A673 (cell line): ENCODE data around the gene RMDN3. TPM values are rescaled to one million over a fixed set of nuclear protein-coding genes. Genes with fewer than 3 reads are reported as not detected.

Experiments used
- BruUV-seq: library from RNA; stranded (reverse); fragments of 400-500 nt; replicated peaks from 2 replicates; lab custom pipeline; 2021; lab: Mats Ljungman, UMichigan
- CTCF ChIA-PET: fragments of 300-600 bp; sonication (Branson Sonifier 250); formaldehyde crosslinking; loops from one replicate; lab custom pipeline; 2022; ENCODE audit warnings: antibody characterized with exemption; lab: Charles Lee
- POLR2A ChIA-PET: fragments of 300-600 bp; sonication (Branson Sonifier 250); formaldehyde crosslinking; loops from one replicate; lab custom pipeline; 2022; ENCODE audit warnings: antibody characterized with exemption; ENCODE audit not compliant: low non-redundant PET; lab: Charles Lee
- DNase-seq: peaks from one replicate; pipeline ENCODE4 v3.0.0-alpha.2; 2015; ENCODE audit warnings: low spot score
- H3K27ac ChIP-seq: fragments of 200-600 bp; sonication (generic); 2 replicates; pipeline ENCODE4 v1.5.1; 2016; ENCODE audit warnings: mixed run types, low read depth, mild to moderate bottlenecking, mixed read lengths, antibody characterized with exemption, low read length; ENCODE audit not compliant: poor library complexity, severe bottlenecking
- H3K27me3 ChIP-seq: fragments of 200-600 bp; sonication (generic); replicated peaks from 2 replicates; pipeline ENCODE4 v1.6.1; 2017; ENCODE audit warnings: mixed run types, low read depth, mild to moderate bottlenecking, mixed read lengths, antibody characterized with exemption, low read length; ENCODE audit not compliant: insufficient read depth, poor library complexity
- H3K36me3 ChIP-seq: fragments of 200-600 bp; sonication (generic); 2 replicates; pipeline ENCODE4 v1.6.1; 2016; ENCODE audit warnings: mixed run types, mild to moderate bottlenecking, mixed read lengths, antibody characterized with exemption, low read length; ENCODE audit not compliant: insufficient read depth, poor library complexity, severe bottlenecking
- H3K4me1 ChIP-seq: fragments of 200-600 bp; sonication (generic); 2 replicates; pipeline ENCODE4 v1.6.1; 2017; ENCODE audit warnings: mixed run types, mild to moderate bottlenecking, mixed read lengths, antibody characterized with exemption, low read length; ENCODE audit not compliant: insufficient read depth, poor library complexity, severe bottlenecking
- H3K4me3 ChIP-seq: fragments of 200-600 bp; sonication (generic); 2 replicates; pipeline ENCODE4 v1.5.1; 2016; ENCODE audit warnings: low read depth, mixed run types, mild to moderate bottlenecking, mixed read lengths, low read length; ENCODE audit not compliant: poor library complexity, severe bottlenecking
- H3K9me3 ChIP-seq: fragments of 200-600 bp; sonication (generic); 2 replicates; pipeline ENCODE4 v1.6.1; 2016; ENCODE audit warnings: mixed run types, low read depth, mild to moderate bottlenecking, mixed read lengths, antibody characterized with exemption, low read length; ENCODE audit not compliant: poor library complexity, severe bottlenecking
- CTCF ChIP-seq: fragments of 300-800, 200-600 bp; sonication (generic); conservative IDR thresholded peaks from 2 replicates; pipeline ENCODE4 v1.5.1; 2017; ENCODE audit warnings: low read depth, mild to moderate bottlenecking, antibody characterized with exemption, low read length, moderate library complexity, mixed read lengths
- EZH2 ChIP-seq: fragments of 200-600 bp; sonication (generic); IDR thresholded peaks from 2 replicates; pipeline ENCODE4 v1.6.1; 2017; ENCODE audit warnings: borderline replicate concordance, low read depth, mild to moderate bottlenecking, mixed read lengths, antibody characterized with exemption, low read length; ENCODE audit not compliant: poor library complexity, severe bottlenecking
- intact Hi-C: fragments of 100-400 bp; cut with micrococcal nuclease; formaldehyde crosslinking; loops from one replicate; pipeline ENCODE4 v1.10.0; 2022; ENCODE audit not compliant: unreplicated experiment
- total RNA-seq: library from RNA; stranded (reverse); gene quantifications from 2 replicates; pipeline ENCODE4 v1.2.3, GENCODE V29; 2021

Gene RMDN3
- total RNA-seq, 1 experiment from 2014 or later, result 50.8 TPM

- CTCF ChIA-PET, result no interaction called here
- no peak for TF ChIP-seq CTCF
- no peak for TF ChIP-seq EZH2
- Histone ChIP-seq H3K36me3 (no peaks in the 10 kb centered on the region), H3K27me3 (no peaks in the 10 kb centered on the region), H3K27ac (no peak overlapping the region), H3K9me3 (no peaks in the 10 kb centered on the region), H3K4me3 (no peak overlapping the region), H3K4me1 (peaks cover 8% of the 10 kb centered on the region)
- POLR2A ChIA-PET, result no interaction called here
- BruUV-seq, result no TSS peak
- peak; percentile 70 for DNase-seq
- intact Hi-C loops, result no loop called here
These were observed 38.3 kb upstream of the RMDN3 start for GRCh38 chr15:40793216-40793989.

GRCh38 chr15:40792394-40792793 lies 37.3 kb upstream of the RMDN3 start:
- Histone ChIP-seq H3K4me1 (peaks cover 13% of the 10 kb centered on the region), H3K4me3 (no peak overlapping the region), H3K27ac (no peak overlapping the region), H3K27me3 (no peaks in the 10 kb centered on the region), H3K9me3 (no peaks in the 10 kb centered on the region), H3K36me3 (no peaks in the 10 kb centered on the region)
- ChIA-PET CTCF (no interaction called here), POLR2A (no interaction called here)
- TF ChIP-seq CTCF (no peak), EZH2 (no peak)
- BruUV-seq, result no TSS peak
- intact Hi-C loops, result no loop called here
- no peak for DNase-seq

- intact Hi-C loops, result no loop called here
- Histone ChIP-seq H3K9me3 (no peaks in the 10 kb centered on the region), H3K27me3 (no peaks in the 10 kb centered on the region), H3K27ac (no peak overlapping the region), H3K4me3 (no peak overlapping the region), H3K4me1 (peaks cover 19% of the 10 kb centered on the region), H3K36me3 (no peaks in the 10 kb centered on the region)
- no TSS peak for BruUV-seq
- no peak for DNase-seq
- no peak for TF ChIP-seq CTCF
- TF ChIP-seq EZH2, result no peak
- ChIA-PET CTCF (no interaction called here), POLR2A (no interaction called here)
These were observed 35.7 kb upstream of the RMDN3 start for GRCh38 chr15:40790718-40791117.
